ENCODE data around the gene MICU1. TPM values are rescaled to one million over a fixed set of nuclear protein-coding genes. Genes with fewer than 3 reads are reported as not detected.

The MICU1 gene
- polyA plus RNA-seq, 1 of the 3 experiments (the other 2 are of a cell fraction), result 24.6 TPM

GRCh38 chr10:72459301-72459700 lies 166.6 kb downstream of the MICU1 start:
- H4K20me1 ChIP-seq (ENCODE audit: insufficient read depth), result no peaks in the 10 kb centered on the region
- no peak overlapping the region for H3K9ac ChIP-seq
- no peaks in the 10 kb centered on the region for H3K36me3 ChIP-seq (replicated peaks in 1 of 2; ENCODE audit: control insufficient read depth in 1 of 2, insufficient read depth in 2 of 2, low read length in 1 of 2)
- H3K79me2 ChIP-seq (ENCODE audit: insufficient read depth), result no peaks in the 10 kb centered on the region
- ChIA-PET POLR2A (no interaction called here), CTCF (interaction anchor here (1.1 kb wide), 1 partner anchor 35 kb away, joined by 3 read pairs; no protein-coding TSS in a partner anchor)
- H3K4me1 ChIP-seq (ENCODE audit: control insufficient read depth in 1 of 2, insufficient read depth in 2 of 2, low read depth in 1 of 2, low read length in 1 of 2), result peaks cover 4 to 6% of the 10 kb centered on the region in 2 experiments; a peak in 3 of 4 replicates
- H2AFZ ChIP-seq (ENCODE audit: low read depth), result no peak overlapping the region
- H3F3A ChIP-seq (replicated peaks; ENCODE audit: insufficient read depth), result no peaks in the 10 kb centered on the region
- no peaks in the 10 kb centered on the region for H3K9me3 ChIP-seq
- no peak for TF ChIP-seq USF1 (IDR thresholded peaks at IDR 0.05; ENCODE audit: borderline replicate concordance, low read depth)
- no peak for TF ChIP-seq MEF2A (IDR thresholded peaks at IDR 0.05; ENCODE audit: borderline replicate concordance, low read depth)
- TF ChIP-seq MXI1 (IDR thresholded peaks at IDR 0.05; ENCODE audit: low read depth, low read length), result no peak
- no peak for DNase-seq
- H3K27me3 ChIP-seq (ENCODE audit: insufficient read depth), result no peaks in the 10 kb centered on the region
- 92% methylated on average over 3 of the region's 3 CpGs for WGBS (ENCODE audit: low lambda C conversion rate)
- no peak overlapping the region for H3K4me3 ChIP-seq (ENCODE audit: low read depth in 2 of 2, low read length in 1 of 2)
- no peak overlapping the region for H3K4me2 ChIP-seq
- H3K27ac ChIP-seq (ENCODE audit: low read depth in 2 of 2, low read length in 1 of 2), result no peak overlapping the region
- no peaks in the 10 kb centered on the region for H3K9me2 ChIP-seq

GRCh38 chr10:72455889-72456595 lies 169.8 kb downstream of the MICU1 start:
- Histone ChIP-seq H2AFZ (ENCODE audit: low read depth) (no peak overlapping the region), H3K4me2 (no peak overlapping the region), H3K27ac (ENCODE audit: low read depth in 2 of 2, low read length in 1 of 2) (no peak overlapping the region), H3K27me3 (ENCODE audit: insufficient read depth) (no peaks in the 10 kb centered on the region), H3K9me2 (no peaks in the 10 kb centered on the region), H3K9ac (no peak overlapping the region), H4K20me1 (ENCODE audit: insufficient read depth) (no peaks in the 10 kb centered on the region), H3K79me2 (ENCODE audit: insufficient read depth) (no peaks in the 10 kb centered on the region), H3K4me1 (ENCODE audit: control insufficient read depth in 1 of 2, insufficient read depth in 2 of 2, low read depth in 1 of 2, low read length in 1 of 2) (peaks cover 3 to 4% of the 10 kb centered on the region in 2 experiments; a peak in 3 of 4 replicates), H3K9me3 (no peaks in the 10 kb centered on the region), H3F3A (replicated peaks; ENCODE audit: insufficient read depth) (no peaks in the 10 kb centered on the region), H3K4me3 (ENCODE audit: low read depth in 2 of 2, low read length in 1 of 2) (no peak overlapping the region), H3K36me3 (replicated peaks in 1 of 2; ENCODE audit: control insufficient read depth in 1 of 2, insufficient read depth in 2 of 2, low read length in 1 of 2) (no peaks in the 10 kb centered on the region)
- TF ChIP-seq TCF12 (IDR thresholded peaks at IDR 0.05) (no peak), FOXJ3 (CRISPR knock-in tag; IDR thresholded peaks at IDR 0.05) (no peak)
- TF ChIP-seq, protein P1, sequence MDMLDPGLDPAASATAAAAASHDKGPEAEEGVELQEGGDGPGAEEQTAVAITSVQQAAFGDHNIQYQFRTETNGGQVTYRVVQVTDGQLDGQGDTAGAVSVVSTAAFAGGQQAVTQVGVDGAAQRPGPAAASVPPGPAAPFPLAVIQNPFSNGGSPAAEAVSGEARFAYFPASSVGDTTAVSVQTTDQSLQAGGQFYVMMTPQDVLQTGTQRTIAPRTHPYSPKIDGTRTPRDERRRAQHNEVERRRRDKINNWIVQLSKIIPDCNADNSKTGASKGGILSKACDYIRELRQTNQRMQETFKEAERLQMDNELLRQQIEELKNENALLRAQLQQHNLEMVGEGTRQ (IDR thresholded peaks at IDR 0.05; ENCODE audit: borderline replicate concordance, low read depth, low read length), result no peak
- DNase-seq, result no peak
- POLR2A ChIA-PET, result interaction anchor here (0.6 to 1.0 kb wide), 2 partner anchors 11 to 204 kb away, joined by 3 to 4 read pairs; no protein-coding TSS in a partner anchor
- 66% methylated on average over 3 of the region's 3 CpGs for WGBS (ENCODE audit: low lambda C conversion rate)
- CTCF ChIA-PET, result interaction anchor here (0.9 kb wide), 1 partner anchor 378 kb away, joined by 4 read pairs; no protein-coding TSS in a partner anchor

GRCh38 chr10:72449941-72450441 lies 175.9 kb downstream of the MICU1 start:
- ChIA-PET POLR2A (no interaction called here), CTCF (no interaction called here)
- no peak overlapping the region for H3K4me2 ChIP-seq
- no peak overlapping the region for H3K4me3 ChIP-seq (ENCODE audit: low read depth in 2 of 2, low read length in 1 of 2)
- WGBS (ENCODE audit: low lambda C conversion rate), result 91% methylated on average over 6 of the region's 6 CpGs
- no peak overlapping the region for H2AFZ ChIP-seq (ENCODE audit: low read depth)
- TF ChIP-seq RCOR1 (IDR thresholded peaks at IDR 0.05; ENCODE audit: low read length), result no peak
- TF ChIP-seq TEAD4 (IDR thresholded peaks at IDR 0.05; ENCODE audit: borderline replicate concordance, insufficient read depth), result no peak
- TF ChIP-seq NFIC (IDR thresholded peaks at IDR 0.05; ENCODE audit: borderline replicate concordance), result no peak
- no peak for TF ChIP-seq GABPA (IDR thresholded peaks at IDR 0.05; ENCODE audit: low read depth)
- no peak for TF ChIP-seq RFX5 (IDR thresholded peaks at IDR 0.05; ENCODE audit: low read length)
- TF ChIP-seq FOXJ3 (CRISPR knock-in tag; IDR thresholded peaks at IDR 0.05), result no peak
- no peak for TF ChIP-seq GATA2 (CRISPR knock-in tag; IDR thresholded peaks at IDR 0.05)
- no peak overlapping the region for H3K27ac ChIP-seq (ENCODE audit: low read depth in 2 of 2, low read length in 1 of 2)
- H3K27me3 ChIP-seq (ENCODE audit: insufficient read depth), result no peaks in the 10 kb centered on the region
- no peaks in the 10 kb centered on the region for H3K4me1 ChIP-seq (ENCODE audit: control insufficient read depth in 1 of 2, insufficient read depth in 2 of 2, low read depth in 1 of 2, low read length in 1 of 2)
- H3K9me2 ChIP-seq, result no peaks in the 10 kb centered on the region
- no peaks in the 10 kb centered on the region for H3K79me2 ChIP-seq (ENCODE audit: insufficient read depth)
- H3K9me3 ChIP-seq, result no peaks in the 10 kb centered on the region
- H3F3A ChIP-seq (replicated peaks; ENCODE audit: insufficient read depth), result no peaks in the 10 kb centered on the region
- no peak for DNase-seq
- no peaks in the 10 kb centered on the region for H3K36me3 ChIP-seq (replicated peaks in 1 of 2; ENCODE audit: control insufficient read depth in 1 of 2, insufficient read depth in 2 of 2, low read length in 1 of 2)
- no peaks in the 10 kb centered on the region for H4K20me1 ChIP-seq (ENCODE audit: insufficient read depth)
- H3K9ac ChIP-seq, result no peak overlapping the region
